Mucosa of descending colon (tissue), 3 donors: Measurements from ENCODE around the gene HK1. TPM values are rescaled to one million over a fixed set of nuclear protein-coding genes. Genes with fewer than 3 reads are reported as not detected.
"Not testable (repeated sequence)": the region's sequence is repeated elsewhere in the genome, so short reads cannot be mapped to it uniquely, and the experiment has no call there.

Experiments used
- ATAC-seq: fragments of 200-7000 bp; cut with Tn5 transposase; one replicate; pipeline ENCODE4 v1.9.1; 2020; ENCODE audit warnings: mild to moderate bottlenecking, moderate library complexity
- DNase-seq, 3 donors: peaks; one replicate each; pipeline ENCODE4 v3.0.0-alpha.2; 2020
- H3K36me3 ChIP-seq: fragments of 200-600 bp; one replicate; pipeline ENCODE4 v1.8.0; 2021; ENCODE audit warnings: low read depth, mild to moderate bottlenecking
- H3K4me1 ChIP-seq: fragments of 200-600 bp; one replicate; pipeline ENCODE4 v1.8.0; 2021; ENCODE audit warnings: low read depth, mild to moderate bottlenecking
- H3K4me3 ChIP-seq: fragments of 200-600 bp; one replicate; pipeline ENCODE4 v1.8.0; 2021; ENCODE audit warnings: mild to moderate bottlenecking
- H3K9me3 ChIP-seq: fragments of 200-600 bp; one replicate; pipeline ENCODE4 v1.8.0; 2021; ENCODE audit warnings: mild to moderate bottlenecking
- CTCF ChIP-seq: fragments of 200-600 bp; IDR thresholded peaks from one replicate; pipeline ENCODE4 v1.8.0; 2022; ENCODE audit warnings: antibody characterized with exemption, mild to moderate bottlenecking
- intact Hi-C, 2 donors: fragments of 100-400 bp; cut with DNase I in 1 of 2; cut with micrococcal nuclease in 1 of 2; formaldehyde crosslinking; loops; one replicate each; pipeline versions ENCODE4 v1.11.0 to v1.11.1; 2022; cut with DNase I, micrococcal nuclease
- total RNA-seq, 3 donors: library from RNA; stranded (reverse); fragmentation: NEBNext Ultra II Directional in 2 of 3; extraction: Animal tissue kit (Norgen Biotek cat#: 25700) in 2 of 3; gene quantifications; one replicate each; pipeline versions ENCODE4 v1.2.1 to v1.2.4, GENCODE V29; 2021 to 2023
- donor health status: DM: no; HTN: no; CAD: no; lungs with moderate emphysema.
- donor health status: DM: no; HTN: no; CAD: no.
- donor health status: DM: no; HTN: yes; CAD: no.

Gene HK1
- total RNA-seq, 3 donors from 2014 or later: 63.9 to 102 (median 81.3) TPM

DNA sequence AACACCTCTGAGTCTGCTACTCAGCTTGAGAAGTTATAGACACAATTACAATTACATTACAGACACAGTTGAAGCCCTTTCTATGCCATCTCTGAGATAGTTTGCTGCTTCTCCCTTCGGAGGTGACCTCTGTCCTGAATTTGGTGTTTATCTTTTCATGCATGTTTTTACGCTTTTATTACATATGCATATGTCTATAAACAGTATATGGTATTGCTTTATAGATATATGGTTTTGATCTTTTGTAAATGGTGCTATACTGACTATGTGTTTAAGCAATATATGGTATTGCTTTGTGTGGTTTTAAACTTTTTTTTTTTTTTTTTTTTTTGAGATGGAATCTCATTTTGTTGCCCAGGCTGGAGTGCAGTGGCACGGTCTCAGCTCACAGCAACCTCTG lies 48.4 kb downstream of the HK1 start:
- no peaks in the 10 kb centered on the region for H3K9me3 ChIP-seq
- no peak for TF ChIP-seq CTCF
- DNase-seq: no peak
- intact Hi-C loops: no loop called here
- no peaks in the 10 kb centered on the region for H3K36me3 ChIP-seq
- peak; percentile 67 for ATAC-seq
- no peak overlapping the region for H3K4me3 ChIP-seq
- peaks cover 41% of the 10 kb centered on the region for H3K4me1 ChIP-seq

DNA sequence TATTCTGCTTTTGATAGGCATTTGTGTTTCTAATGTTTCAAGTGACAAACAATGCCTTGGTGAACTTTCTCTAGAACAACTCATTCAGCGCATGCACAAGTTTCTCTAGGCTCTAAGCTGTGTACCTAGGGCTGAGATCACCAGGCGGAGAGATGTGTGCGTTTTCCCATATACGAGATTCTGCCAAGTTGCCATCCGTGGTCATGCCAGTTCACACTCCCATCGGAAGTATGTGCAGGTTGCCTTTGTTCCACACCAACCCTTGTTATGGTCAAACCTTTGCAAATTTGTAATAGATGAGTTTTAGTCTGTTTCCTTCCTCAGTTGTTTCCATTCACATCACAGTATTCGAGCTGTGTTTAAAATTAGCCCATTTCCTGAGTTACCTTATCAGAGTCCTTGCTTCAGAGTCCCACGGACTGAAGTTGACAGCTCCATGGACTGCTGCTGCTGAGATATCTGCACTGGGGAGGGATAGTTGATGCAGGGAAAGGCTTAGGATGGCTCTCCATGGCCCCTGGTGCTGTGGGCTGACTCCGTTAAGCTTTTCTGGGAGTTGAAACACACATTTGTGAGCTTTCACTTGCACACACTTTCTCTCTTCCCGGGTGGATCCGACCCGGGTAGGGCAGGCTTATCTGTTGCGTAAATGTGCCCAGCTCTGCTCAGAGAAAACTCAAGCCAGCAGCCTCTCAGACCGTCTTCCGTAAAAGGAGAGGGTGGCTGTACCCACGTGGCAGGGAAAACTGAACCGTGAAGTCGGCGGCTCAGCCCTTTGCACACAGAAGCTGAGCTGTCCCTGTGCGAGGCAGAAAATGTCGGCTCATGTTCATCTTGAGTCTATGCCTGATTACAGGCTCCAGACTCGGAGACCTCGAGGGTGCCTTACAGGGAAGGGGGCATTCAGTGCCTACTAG lies 49.4 kb downstream of the HK1 start:
- ATAC-seq: peak; percentile 82
- Histone ChIP-seq H3K4me1 (peaks cover 47% of the 10 kb centered on the region), H3K4me3 (no peak overlapping the region), H3K36me3 (no peaks in the 10 kb centered on the region), H3K9me3 (no peaks in the 10 kb centered on the region)
- intact Hi-C loops: no loop called here
- DNase-seq: peak; percentile 76 to 81 (median 77)
- TF ChIP-seq CTCF: no peak

- Histone ChIP-seq H3K4me1 (peaks cover 54% of the 10 kb centered on the region), H3K9me3 (no peaks in the 10 kb centered on the region), H3K36me3 (no peaks in the 10 kb centered on the region), H3K4me3 (no peak overlapping the region)
- intact Hi-C loops: no loop called here
- DNase-seq (no peak), ATAC-seq (no peak)
- no peak for TF ChIP-seq CTCF
Observed at GRCh38 chr10:69328380-69328735, 50.1 kb downstream of the HK1 start.

DNA sequence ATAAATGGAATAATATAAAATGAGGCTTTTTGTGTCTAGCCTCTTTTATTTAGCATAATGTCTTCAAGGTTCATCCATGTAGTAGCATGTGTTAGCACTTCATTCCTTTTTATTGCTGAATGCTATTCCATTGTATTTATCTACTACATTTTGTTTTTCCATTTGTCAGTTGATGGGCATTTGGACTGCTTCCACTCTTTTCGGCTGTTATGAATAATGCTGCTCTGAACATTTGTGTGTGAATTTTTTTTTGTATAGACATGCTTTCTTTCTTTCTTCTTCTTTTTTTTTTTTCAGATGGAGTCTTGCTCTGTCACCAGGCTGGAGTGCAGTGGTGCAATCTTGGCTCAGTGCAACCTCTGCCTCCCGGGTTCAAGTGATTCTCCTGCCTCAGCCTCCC lies 50.6 kb downstream of the HK1 start:
- ATAC-seq, H3K4me3 ChIP-seq, intact Hi-C loops, DNase-seq, H3K9me3 ChIP-seq, H3K36me3 ChIP-seq: not testable (repeated sequence)
- H3K4me1 ChIP-seq: peaks cover 52% of the 10 kb centered on the region

- ATAC-seq (no peak), DNase-seq (no peak)
- Histone ChIP-seq H3K36me3 (no peaks in the 10 kb centered on the region), H3K9me3 (no peaks in the 10 kb centered on the region), H3K4me1 (peaks cover 49% of the 10 kb centered on the region), H3K4me3 (no peak overlapping the region)
- TF ChIP-seq CTCF: no peak
- intact Hi-C loops: no loop called here
Observed at GRCh38 chr10:69329721-69330178, 51.5 kb downstream of the HK1 start.

- no peak for DNase-seq
- intact Hi-C loops: no loop called here
- no peaks in the 10 kb centered on the region for H3K9me3 ChIP-seq
- TF ChIP-seq CTCF: no peak
- H3K4me1 ChIP-seq: peaks cover 45% of the 10 kb centered on the region
- ATAC-seq: no peak
- no peaks in the 10 kb centered on the region for H3K36me3 ChIP-seq
- H3K4me3 ChIP-seq: no peak overlapping the region
Observed at GRCh38 chr10:69331161-69331560, 52.9 kb downstream of the HK1 start.
